Colonic mucosa (tissue), 4 donors: ENCODE results near the gene IST1. TPM values are rescaled to one million over a fixed set of nuclear protein-coding genes. Genes with fewer than 3 reads are reported as not detected.

Source experiments
- DNase-seq: peaks from one replicate; pipeline ENCODE4 v3.0.0-alpha.2; 2020
- H3K27ac ChIP-seq: fragments of 200-600 bp; one replicate; pipeline ENCODE4 v1.8.0; 2021
- H3K27me3 ChIP-seq: fragments of 200-600 bp; one replicate; pipeline ENCODE4 v1.8.0; 2021
- H3K36me3 ChIP-seq: fragments of 200-600 bp; one replicate; pipeline ENCODE4 v1.8.0; 2021
- H3K4me1 ChIP-seq: fragments of 200-600 bp; one replicate; pipeline ENCODE4 v1.8.0; 2021; ENCODE audit warnings: mild to moderate bottlenecking
- H3K4me3 ChIP-seq: fragments of 200-600 bp; one replicate; pipeline ENCODE4 v1.8.0; 2021
- H3K9ac ChIP-seq, 2 donors: one replicate each; pipeline ENCODE4 v1.7.0; 2013; ENCODE audit warnings: control low read depth in 2 of 2, low read depth in 2 of 2, low read length in 2 of 2
- H3K9me3 ChIP-seq: fragments of 200-600 bp; one replicate; pipeline ENCODE4 v1.8.0; 2021
- intact Hi-C: fragments of 100-400 bp; cut with DNase I; formaldehyde crosslinking; loops from one replicate; pipeline ENCODE4 v1.14.1; 2022
- total RNA-seq, 2 donors: library from RNA; stranded (reverse); fragmentation: NEBNext Ultra II Directional in 1 of 2; extraction: Animal tissue kit (Norgen Biotek cat#: 25700) in 1 of 2; gene quantifications; one replicate each; pipeline ENCODE4 v1.2.1, GENCODE V29; 2021
- TF ChIP-seq, protein P1 (sequence below): fragments of 200-600 bp; IDR thresholded peaks from one replicate; pipeline ENCODE4 v1.8.0; 2022; ENCODE audit warnings: antibody characterized with exemption, mild to moderate bottlenecking
- donor health status: healthy.
- donor health status: DM: no; HTN: no; CAD: no.
- donor health status: DM: no; HTN: no; CAD: no.

IST1 gene
- total RNA-seq, 2 donors from 2014 or later, result 180 to 304 TPM

DNA sequence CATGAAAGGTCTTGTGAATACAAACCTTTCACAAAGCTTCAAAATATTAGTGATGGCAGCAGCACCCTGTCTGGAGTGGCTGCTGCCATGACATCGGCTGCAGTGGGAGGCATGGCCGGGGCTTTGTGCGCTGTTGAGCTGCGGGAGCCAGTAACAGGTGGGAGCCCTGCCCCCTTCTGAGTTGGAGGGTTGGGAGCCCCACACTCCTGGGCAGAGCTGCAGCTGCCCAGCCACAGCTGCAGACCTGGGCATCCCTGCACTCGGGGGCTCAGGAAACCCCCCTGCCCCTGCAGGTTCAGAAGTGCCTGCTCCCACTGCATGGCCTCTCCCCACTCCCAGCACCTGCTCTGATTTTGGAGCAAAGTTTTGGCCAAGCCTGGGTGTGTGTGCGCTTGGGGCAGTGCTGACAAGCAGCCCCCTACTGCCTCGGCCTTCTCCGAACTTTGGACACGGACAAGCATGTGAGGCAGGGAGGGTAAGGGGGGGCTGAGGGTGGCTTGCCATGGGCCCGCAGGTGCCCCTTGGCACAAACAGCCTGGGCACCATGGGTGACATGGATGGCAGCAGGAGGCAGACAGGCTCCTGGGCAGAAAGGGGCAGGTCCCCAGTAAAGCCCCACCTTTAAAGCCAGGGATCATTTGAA is 42.7 kb downstream of the IST1 start:
- TF ChIP-seq, protein P1, sequence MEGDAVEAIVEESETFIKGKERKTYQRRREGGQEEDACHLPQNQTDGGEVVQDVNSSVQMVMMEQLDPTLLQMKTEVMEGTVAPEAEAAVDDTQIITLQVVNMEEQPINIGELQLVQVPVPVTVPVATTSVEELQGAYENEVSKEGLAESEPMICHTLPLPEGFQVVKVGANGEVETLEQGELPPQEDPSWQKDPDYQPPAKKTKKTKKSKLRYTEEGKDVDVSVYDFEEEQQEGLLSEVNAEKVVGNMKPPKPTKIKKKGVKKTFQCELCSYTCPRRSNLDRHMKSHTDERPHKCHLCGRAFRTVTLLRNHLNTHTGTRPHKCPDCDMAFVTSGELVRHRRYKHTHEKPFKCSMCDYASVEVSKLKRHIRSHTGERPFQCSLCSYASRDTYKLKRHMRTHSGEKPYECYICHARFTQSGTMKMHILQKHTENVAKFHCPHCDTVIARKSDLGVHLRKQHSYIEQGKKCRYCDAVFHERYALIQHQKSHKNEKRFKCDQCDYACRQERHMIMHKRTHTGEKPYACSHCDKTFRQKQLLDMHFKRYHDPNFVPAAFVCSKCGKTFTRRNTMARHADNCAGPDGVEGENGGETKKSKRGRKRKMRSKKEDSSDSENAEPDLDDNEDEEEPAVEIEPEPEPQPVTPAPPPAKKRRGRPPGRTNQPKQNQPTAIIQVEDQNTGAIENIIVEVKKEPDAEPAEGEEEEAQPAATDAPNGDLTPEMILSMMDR, result no peak
- Histone ChIP-seq H3K4me1 (no peaks in the 10 kb centered on the region), H3K9ac (no peak overlapping the region), H3K27me3 (no peaks in the 10 kb centered on the region), H3K4me3 (no peak overlapping the region), H3K36me3 (peaks cover 3% of the 10 kb centered on the region), H3K9me3 (no peaks in the 10 kb centered on the region), H3K27ac (no peak overlapping the region)
- intact Hi-C loops, result no loop called here
- no peak for DNase-seq

DNA sequence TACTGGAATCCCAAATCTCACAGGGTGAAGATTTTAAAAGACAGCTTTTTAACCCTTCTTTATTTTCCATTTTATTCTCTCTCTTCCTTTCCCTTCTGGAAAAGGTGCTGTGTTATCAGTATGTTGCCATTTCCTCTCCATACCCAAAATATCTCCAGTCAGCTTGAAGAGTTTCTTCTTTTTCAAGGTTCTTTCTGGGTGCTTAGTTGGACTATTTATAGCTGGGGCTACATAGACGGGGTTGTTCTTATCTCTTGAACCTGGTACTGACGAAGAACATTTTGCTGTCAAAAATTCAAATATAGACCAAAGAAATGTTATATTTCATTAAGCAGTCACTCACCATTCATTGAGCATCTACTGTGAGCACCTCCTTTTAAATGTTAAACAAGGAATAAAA is 48.6 kb downstream of the IST1 start:
- no peaks in the 10 kb centered on the region for H3K27me3 ChIP-seq
- TF ChIP-seq, protein P1, result no peak
- H3K9ac ChIP-seq, result no peak overlapping the region
- H3K27ac ChIP-seq, result no peak overlapping the region
- H3K4me1 ChIP-seq, result no peaks in the 10 kb centered on the region
- H3K9me3 ChIP-seq, result no peaks in the 10 kb centered on the region
- no peak for DNase-seq
- no peaks in the 10 kb centered on the region for H3K36me3 ChIP-seq
- H3K4me3 ChIP-seq, result no peak overlapping the region
- intact Hi-C loops, result no loop called here

DNA sequence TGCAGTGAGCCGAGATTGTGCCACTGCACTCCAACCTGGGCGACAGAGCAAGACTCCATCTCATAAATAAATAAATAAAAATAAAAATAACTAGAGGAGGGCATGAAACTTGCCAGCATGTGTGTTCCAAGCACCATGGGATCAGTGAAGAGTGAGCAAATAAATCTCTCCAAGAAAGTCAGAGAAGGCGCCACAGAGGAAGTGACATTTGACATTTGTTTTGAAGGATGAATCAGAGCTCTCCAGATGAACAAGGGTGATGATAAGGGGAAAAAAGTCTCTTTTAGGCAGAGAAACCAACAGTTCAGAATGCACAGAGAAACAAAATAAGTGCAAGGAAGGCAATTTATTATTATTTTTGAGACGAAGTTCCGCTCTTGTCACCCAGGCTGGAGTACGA is 50.3 kb downstream of the IST1 start:
- H3K9ac ChIP-seq, result no peak overlapping the region
- H3K4me1 ChIP-seq, result no peaks in the 10 kb centered on the region
- H3K27ac ChIP-seq, result no peak overlapping the region
- TF ChIP-seq, protein P1, result no peak
- intact Hi-C loops, result no loop called here
- H3K27me3 ChIP-seq, result no peaks in the 10 kb centered on the region
- no peaks in the 10 kb centered on the region for H3K36me3 ChIP-seq
- no peak overlapping the region for H3K4me3 ChIP-seq
- H3K9me3 ChIP-seq, result no peaks in the 10 kb centered on the region
- DNase-seq, result no peak

DNA sequence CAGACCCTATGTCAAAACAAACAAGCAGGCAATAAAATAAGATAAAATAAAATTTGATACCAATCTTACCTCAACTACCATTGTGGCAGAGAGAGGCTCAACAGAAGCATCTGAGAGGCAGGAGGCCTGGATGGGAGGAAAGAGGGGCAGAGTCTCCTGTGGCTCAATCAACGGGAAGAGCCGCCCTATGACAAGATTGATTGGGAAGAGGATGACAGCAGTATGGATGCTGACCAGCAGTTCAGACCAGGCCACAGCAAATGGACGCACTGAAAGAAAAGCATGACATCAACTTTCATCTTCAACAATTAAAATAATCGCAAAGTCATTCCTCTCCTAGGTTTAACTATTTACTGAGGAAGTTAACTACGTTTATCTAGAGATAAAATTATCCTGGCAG is 57.5 kb downstream of the IST1 start:
- no peaks in the 10 kb centered on the region for H3K27me3 ChIP-seq
- no peaks in the 10 kb centered on the region for H3K36me3 ChIP-seq
- TF ChIP-seq, protein P1, result no peak
- no peak overlapping the region for H3K4me3 ChIP-seq
- DNase-seq, result no peak
- H3K27ac ChIP-seq, result no peak overlapping the region
- H3K9ac ChIP-seq, result no peak overlapping the region
- no peaks in the 10 kb centered on the region for H3K9me3 ChIP-seq
- H3K4me1 ChIP-seq, result no peaks in the 10 kb centered on the region
- intact Hi-C loops, result no loop called here

DNA sequence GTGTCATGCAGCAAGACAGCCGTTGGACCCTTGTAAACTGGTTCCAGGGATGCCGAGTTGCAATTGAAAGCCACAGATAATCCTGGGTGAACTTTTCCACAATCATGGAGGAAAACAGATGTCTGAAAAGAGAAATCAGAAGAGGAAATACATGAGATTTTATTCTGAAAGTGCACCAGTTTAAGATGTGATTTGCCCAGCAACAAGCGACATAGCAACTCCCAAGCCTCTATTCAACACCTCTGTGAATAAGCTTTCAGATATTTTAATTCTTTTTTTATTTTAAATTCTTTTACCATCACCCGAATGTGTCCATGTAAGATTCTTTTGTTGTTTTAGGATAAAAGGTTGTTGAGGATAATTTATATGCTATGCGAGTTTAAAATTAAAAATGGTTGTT is 58.8 kb downstream of the IST1 start:
- H3K27ac ChIP-seq, result no peak overlapping the region
- H3K4me1 ChIP-seq, result no peaks in the 10 kb centered on the region
- H3K36me3 ChIP-seq, result no peaks in the 10 kb centered on the region
- no peaks in the 10 kb centered on the region for H3K27me3 ChIP-seq
- no peaks in the 10 kb centered on the region for H3K9me3 ChIP-seq
- no peak for DNase-seq
- TF ChIP-seq, protein P1, result no peak
- H3K4me3 ChIP-seq, result no peak overlapping the region
- intact Hi-C loops, result no loop called here
- no peak overlapping the region for H3K9ac ChIP-seq
